ENCODE measurements around the gene ZNF385D.
"Not testable (repeated sequence)": the region's sequence is repeated elsewhere in the genome, so short reads cannot be mapped to it uniquely, and the experiment has no call there.

The ZNF385D gene

DNA sequence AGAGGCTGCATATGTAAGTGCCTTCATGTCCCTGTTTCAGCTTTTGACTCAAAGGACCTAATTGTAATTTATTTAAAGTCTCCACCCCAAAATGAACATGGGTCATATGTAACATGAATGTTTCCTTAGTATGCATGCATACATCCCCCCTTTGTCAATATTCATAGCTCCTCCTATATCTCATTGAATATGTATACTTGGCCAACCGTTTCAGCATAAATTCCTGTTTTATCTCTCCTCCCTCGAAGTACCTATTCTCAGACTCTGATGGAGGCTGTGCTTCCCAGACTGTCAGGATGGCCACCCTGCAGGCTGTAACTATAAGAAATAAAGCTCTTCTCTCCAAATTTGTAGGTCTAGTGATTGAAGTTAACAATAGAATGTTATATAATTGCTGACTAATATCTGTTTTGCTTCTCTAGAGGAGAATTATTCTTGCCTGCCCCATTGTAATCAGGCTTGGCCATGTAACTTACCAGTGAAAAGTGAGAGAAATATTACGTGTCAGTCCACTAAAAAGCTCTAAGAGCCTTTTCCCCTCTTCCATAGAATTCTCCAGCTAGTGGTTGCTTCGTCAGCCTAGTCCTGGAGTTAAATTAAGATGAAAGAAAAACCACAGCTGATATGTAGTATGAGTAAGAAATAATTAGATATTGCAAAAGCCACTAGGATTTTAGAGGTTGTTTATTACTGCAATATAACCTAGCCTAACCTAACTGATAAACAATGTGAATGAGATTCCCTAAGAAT is 245.1 kb downstream of the ZNF385D start:
- DNase-seq: no peak

DNA sequence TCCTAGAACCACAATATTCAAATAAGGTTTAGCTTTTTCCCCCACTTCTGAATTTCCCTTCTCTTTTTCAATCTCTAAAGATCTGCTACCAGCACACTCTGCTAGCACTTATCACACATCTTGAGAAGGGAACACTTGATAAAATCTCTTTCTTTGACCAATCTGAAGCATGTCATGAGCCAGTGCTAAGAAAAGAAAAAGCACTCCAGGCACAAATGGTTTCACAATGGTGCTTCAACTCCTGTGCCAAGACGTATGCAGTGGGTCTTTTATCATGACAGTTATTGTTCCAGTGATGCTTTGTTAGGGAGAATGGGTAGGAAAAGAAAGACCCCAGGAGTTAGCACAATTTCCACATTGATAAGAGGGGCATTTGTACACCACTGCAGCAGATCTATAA is 248.4 kb downstream of the ZNF385D start:
- DNase-seq: no peak

- no peak for DNase-seq
Measured at GRCh38 chr3:21500834-21501233, 250.2 kb downstream of the ZNF385D start.

GRCh38 chr3:21490671-21491070 is 260.3 kb downstream of the ZNF385D start:
- not testable (repeated sequence) for DNase-seq

GRCh38 chr3:21487520-21487919 is 263.5 kb downstream of the ZNF385D start:
- no peak for DNase-seq

DNA sequence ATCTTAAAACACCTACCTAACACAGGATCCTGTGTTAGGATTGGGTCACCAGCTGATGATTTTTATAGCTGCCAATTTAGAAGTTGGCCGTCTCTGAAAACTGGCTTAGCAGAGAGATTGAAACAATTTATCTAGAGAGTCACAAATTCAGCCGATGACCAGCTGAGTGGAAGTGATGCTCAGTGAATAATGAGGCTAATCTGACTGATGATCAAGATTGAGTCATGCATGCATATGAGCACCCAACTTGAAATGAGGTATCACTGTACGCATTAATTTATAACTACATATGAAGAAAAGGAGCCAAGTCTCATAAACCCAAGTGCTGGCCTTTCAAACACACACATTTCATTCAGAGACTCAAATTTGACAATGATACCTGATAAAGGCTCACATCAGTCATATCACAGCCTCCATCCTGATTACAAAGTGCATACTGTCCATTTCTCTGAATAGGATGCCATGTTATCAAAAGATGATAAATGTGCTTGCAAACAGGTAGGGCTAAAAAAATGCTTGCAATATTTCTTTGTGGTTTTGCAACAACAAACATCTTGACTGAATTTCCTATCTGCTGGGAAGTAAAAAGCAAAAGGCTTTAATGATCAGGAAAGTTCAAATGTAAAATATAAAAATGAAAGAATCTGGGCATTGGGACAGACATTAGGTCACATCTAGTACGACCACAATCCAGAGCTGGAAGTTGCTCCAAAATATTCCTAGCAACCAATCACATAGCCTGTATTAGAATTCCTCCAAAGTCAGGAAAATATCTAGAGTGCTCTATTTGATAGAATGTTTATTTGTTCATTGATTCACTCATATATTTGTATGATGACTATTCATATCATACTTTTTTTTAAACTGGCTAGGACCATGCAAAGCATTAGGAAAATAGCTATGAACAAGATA is 264.7 kb downstream of the ZNF385D start:
- DNase-seq: not testable (repeated sequence)

- no peak for DNase-seq
Measured at GRCh38 chr3:21484828-21485144, 266.2 kb downstream of the ZNF385D start.

GRCh38 chr3:21484057-21484827 is 266.8 kb downstream of the ZNF385D start:
- DNase-seq: peak; percentile 27 to 54

DNA sequence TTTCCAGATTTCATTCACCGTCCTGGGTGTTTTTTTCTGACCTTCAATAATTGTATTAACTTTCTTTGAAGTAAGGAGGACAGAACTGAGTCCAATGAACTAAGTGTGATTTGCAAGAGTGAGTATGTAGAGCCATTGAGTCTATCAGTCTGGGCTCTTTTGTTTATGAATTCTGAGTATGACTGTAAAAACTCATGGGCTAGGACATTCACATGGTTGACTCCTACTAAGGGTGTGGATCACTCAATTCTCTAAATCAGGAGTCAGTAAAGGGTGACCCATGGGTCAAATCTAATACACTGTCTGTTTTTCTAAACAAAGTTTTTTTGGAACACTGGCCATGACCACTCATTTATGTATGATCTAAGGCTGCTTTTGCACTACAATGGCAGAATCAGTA is 269.0 kb downstream of the ZNF385D start:
- DNase-seq: no peak

GRCh38 chr3:21477541-21478288 is 273.3 kb downstream of the ZNF385D start:
- DNase-seq: no peak

DNA sequence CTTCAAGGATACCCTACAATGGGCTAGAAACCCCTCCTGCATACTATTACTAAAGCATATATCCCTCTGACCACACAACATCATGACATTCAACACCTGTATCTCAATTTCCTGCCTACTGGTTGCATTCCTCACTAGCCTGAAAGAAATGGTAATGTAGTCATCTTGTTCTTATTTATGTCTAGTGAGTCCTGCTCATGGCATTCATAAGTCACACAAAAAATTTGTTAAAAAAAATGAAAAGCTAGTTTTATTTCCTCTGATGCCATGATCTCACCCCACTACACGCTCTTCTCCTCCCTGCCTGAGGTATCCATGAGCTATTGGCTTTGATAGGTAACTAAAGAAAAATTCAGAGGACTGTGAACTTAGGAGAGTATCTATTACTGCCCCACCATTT is 284.5 kb downstream of the ZNF385D start:
- no peak for DNase-seq

GRCh38 chr3:21464746-21465145 is 286.3 kb downstream of the ZNF385D start:
- DNase-seq: no peak

- no peak for DNase-seq
Measured at GRCh38 chr3:21463319-21463718, 287.7 kb downstream of the ZNF385D start.

GRCh38 chr3:21462141-21462540 is 288.9 kb downstream of the ZNF385D start:
- no peak for DNase-seq

GRCh38 chr3:21457084-21457483 is 293.9 kb downstream of the ZNF385D start:
- no peak for DNase-seq

- DNase-seq: no peak
Measured at GRCh38 chr3:21449738-21450137, 301.3 kb downstream of the ZNF385D start.

DNA sequence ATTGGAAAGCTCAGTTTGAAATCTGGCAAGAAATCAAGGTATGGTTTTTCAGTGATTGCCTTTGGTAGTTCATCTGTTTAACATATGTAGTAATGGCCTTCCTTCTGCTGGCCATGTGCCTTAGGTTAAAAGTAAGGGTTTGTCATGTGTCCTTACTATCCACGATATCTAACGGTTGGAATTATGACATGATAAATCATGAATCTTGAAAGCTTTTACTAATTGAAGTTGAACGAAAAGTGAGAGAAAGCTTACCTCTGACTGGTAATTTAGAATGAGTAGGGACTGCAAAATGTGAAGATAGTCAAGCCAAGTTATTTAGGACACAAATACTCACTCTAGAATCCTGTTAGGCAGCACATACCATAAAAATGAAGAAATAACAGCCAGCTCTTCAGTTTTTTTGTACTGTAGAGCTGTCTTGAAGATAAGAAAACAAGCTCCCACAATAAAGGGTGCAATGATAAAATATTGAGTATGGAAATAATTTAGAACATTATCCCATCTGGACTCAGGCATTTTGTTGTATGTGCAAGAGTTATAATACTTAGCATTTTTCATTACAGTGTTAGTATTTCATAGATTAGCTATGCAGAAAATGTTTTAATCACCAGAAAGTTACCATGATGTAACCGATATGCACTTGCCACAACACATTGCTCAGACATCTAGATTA is 303.4 kb downstream of the ZNF385D start:
- peak in 1 of 2 experiments; percentile 13 for DNase-seq

DNA sequence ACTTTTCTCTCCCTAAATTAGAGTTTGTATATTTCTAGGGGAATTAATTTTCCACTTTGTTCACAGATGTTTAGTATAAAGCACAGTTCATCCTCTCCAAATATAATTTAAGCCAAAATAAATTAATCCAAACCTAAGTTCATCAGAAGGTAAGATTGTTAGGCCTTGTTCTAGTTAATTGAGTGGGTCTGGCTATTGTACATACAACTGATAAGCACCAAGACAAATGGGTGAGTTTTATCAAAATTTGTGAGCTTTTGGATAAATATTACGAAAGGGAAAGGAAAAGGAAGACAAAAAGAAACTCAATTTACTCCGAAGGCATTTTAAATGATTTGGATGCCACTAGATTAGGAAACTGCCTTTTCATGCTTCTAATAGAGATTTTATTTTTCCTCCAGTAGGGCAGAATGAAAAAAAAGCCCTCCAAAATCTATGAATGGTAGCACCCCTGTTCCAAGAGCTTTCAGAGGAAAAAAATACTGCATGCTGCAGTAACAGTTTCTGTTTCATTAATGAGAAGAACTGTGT is 304.0 kb downstream of the ZNF385D start:
- DNase-seq: no peak

- no peak for DNase-seq
Measured at GRCh38 chr3:21446027-21446426, 305.0 kb downstream of the ZNF385D start.

DNA sequence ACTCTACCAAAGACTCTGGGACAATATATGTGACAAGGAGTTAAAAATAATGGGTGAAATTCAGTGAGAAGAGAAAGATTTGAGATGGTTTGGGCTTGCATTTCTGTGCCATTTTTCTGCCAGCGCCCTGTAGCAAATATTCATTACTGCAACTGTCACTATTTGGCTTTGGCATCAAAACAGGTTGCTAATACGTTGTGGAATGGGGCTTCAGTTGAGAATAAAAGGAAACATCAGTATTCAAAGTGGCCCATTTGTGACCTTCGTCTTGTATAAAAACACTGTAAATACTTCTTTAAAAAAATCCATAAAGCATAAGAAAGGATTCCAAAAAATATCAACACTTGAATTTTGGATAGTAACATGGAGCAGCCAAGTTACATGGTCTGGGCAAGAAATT is 309.2 kb downstream of the ZNF385D start:
- no peak for DNase-seq

- peak; percentile 9 to 29 for DNase-seq
Measured at GRCh38 chr3:21436835-21437234, 314.2 kb downstream of the ZNF385D start.

GRCh38 chr3:21435871-21436270 is 315.1 kb downstream of the ZNF385D start:
- DNase-seq: peak; percentile 78 to 91

All from NCI-H2081 (cell line).